Measurements from ENCODE around the gene CDK9.

- TF ChIP-seq CTCF (conservative IDR thresholded peaks at IDR 0.05; ENCODE audit: low read depth, low read length) (no peak), EZH2 (IDR thresholded peaks at IDR 0.05; ENCODE audit: borderline replicate concordance, low read depth, low read length, poor library complexity, severe bottlenecking) (no peak)
Measured at GRCh38 chr9:127753622-127754021, 32.2 kb upstream of the CDK9 start.
